GM12878 (cell line): Measurements from ENCODE around the gene CUL9. TPM values are rescaled to one million over a fixed set of nuclear protein-coding genes. Genes with fewer than 3 reads are reported as not detected.

ENCODE experiments used
- ATAC-seq: fragments of 200-7000 bp; cut with Tn5 transposase; 3 replicates; pipeline ENCODE4 v1.9.1; 2020; ENCODE audit warnings: mild to moderate bottlenecking, moderate library complexity
- BruUV-seq: library from RNA; stranded (reverse); fragments of 400-500 nt; replicated peaks from 2 replicates; lab custom pipeline; 2021; lab: Mats Ljungman, UMichigan
- CTCF ChIA-PET: fragments of 300-600 bp; sonication (Branson Sonifier 250); formaldehyde crosslinking; extraction: SDS; loops from one replicate; lab custom pipeline; 2021; ENCODE audit warnings: inconsistent platforms; lab: Yijun Ruan, JAX
- POLR2A ChIA-PET: fragments of 350-600 bp; formaldehyde crosslinking; extraction: SDS; loops from one replicate; lab custom pipeline; 2021; ENCODE audit warnings: inconsistent platforms; lab: Charles Lee
- RAD21 ChIA-PET: fragments of 300-600 bp; sonication (Branson Sonifier 250); formaldehyde crosslinking; loops from one replicate; lab custom pipeline; 2023; ENCODE audit warnings: antibody characterized with exemption; ENCODE audit not compliant: unreplicated experiment; lab: Charles Lee
- SMC1A ChIA-PET: fragments of 300-600 bp; sonication (Branson Sonifier 250); formaldehyde crosslinking; loops from one replicate; lab custom pipeline; 2023; ENCODE audit not compliant: unreplicated experiment, uncharacterized antibody; lab: Charles Lee
- DNase-seq: peaks from one replicate; pipeline ENCODE4 v3.0.0-alpha.2; 2011; ENCODE audit warnings: low read depth, low spot score
- FAIRE-seq: peaks from 3 replicates; lab custom pipeline; 2011; peaks lifted over from hg19 to GRCh38; lab: Jason Lieb, UNC
- H2AFZ ChIP-seq: 2 replicates; pipeline ENCODE4 v1.6.0; 2011; ENCODE audit warnings: low read depth, low read length, control low read depth; ENCODE audit not compliant: control insufficient read depth
- H3K27ac ChIP-seq: 2 replicates; pipeline ENCODE4 v1.5.1; 2011; ENCODE audit warnings: control low read depth; ENCODE audit not compliant: control insufficient read depth, insufficient read depth
- H3K27me3 ChIP-seq, 2 experiments: replicated peaks in 1 of 2; 2 replicates each; pipeline versions ENCODE4 v1.6.0 to v1.6.1; 2011; ENCODE audit warnings: low read length in 1 of 2; ENCODE audit not compliant: control insufficient read depth in 2 of 2, insufficient read depth in 2 of 2
- H3K36me3 ChIP-seq, 2 experiments: 2 replicates each; pipeline ENCODE4 v1.5.1; 2011; ENCODE audit warnings: low read length in 1 of 2; ENCODE audit not compliant: control insufficient read depth in 2 of 2, insufficient read depth in 2 of 2
- H3K4me1 ChIP-seq: 2 replicates; pipeline ENCODE4 v1.6.1; 2011; ENCODE audit warnings: mild to moderate bottlenecking, low read length, moderate library complexity, mixed read lengths; ENCODE audit not compliant: control insufficient read depth, insufficient read depth
- H3K4me2 ChIP-seq: 2 replicates; pipeline ENCODE4 v1.6.0; 2011; ENCODE audit warnings: control low read depth; ENCODE audit not compliant: control insufficient read depth, insufficient read depth
- H3K4me3 ChIP-seq: fragments of 200-600 bp; sonication (generic); 2 replicates; pipeline ENCODE4 v1.5.1; 2016
- H3K79me2 ChIP-seq: 2 replicates; pipeline ENCODE4 v1.6.0; 2011; ENCODE audit warnings: low read length; ENCODE audit not compliant: control insufficient read depth, insufficient read depth
- H3K9ac ChIP-seq: 2 replicates; pipeline ENCODE4 v1.8.0; 2011; ENCODE audit warnings: low read length, control low read depth, mixed read lengths; ENCODE audit not compliant: control insufficient read depth, insufficient read depth
- H3K9me3 ChIP-seq: replicated peaks from 3 replicates; pipeline ENCODE4 v1.5.1; 2011; ENCODE audit warnings: mild to moderate bottlenecking, low read length; ENCODE audit not compliant: control insufficient read depth, insufficient read depth
- H4K20me1 ChIP-seq: 2 replicates; pipeline ENCODE4 v1.6.0; 2011; ENCODE audit not compliant: control insufficient read depth, insufficient read depth
- CREB1 ChIP-seq: IDR thresholded peaks from 2 replicates; pipeline ENCODE4 v1.6.1; 2012; ENCODE audit warnings: low read depth, mild to moderate bottlenecking, inconsistent platforms
- EZH2 ChIP-seq: IDR thresholded peaks from 2 replicates; pipeline ENCODE4 v1.6.1; 2012; ENCODE audit warnings: low read depth, mild to moderate bottlenecking, control low read depth, inconsistent platforms, low read length, borderline replicate concordance; ENCODE audit not compliant: control insufficient read depth
- MLLT1 ChIP-seq: fragments of 450-650 bp; IDR thresholded peaks from 2 replicates; pipeline ENCODE4 v1.6.1; 2016; ENCODE audit warnings: mild to moderate bottlenecking
- NKRF ChIP-seq: fragments of 450-650 bp; conservative IDR thresholded peaks from 2 replicates; pipeline ENCODE4 v1.6.1; 2017; ENCODE audit warnings: mild to moderate bottlenecking, moderate library complexity
- POLR2AphosphoS5 ChIP-seq: IDR thresholded peaks from 2 replicates; pipeline ENCODE4 v1.6.1; 2011; ENCODE audit warnings: mild to moderate bottlenecking, low read length, inconsistent platforms
- RAD51 ChIP-seq: fragments of 450-650 bp; IDR thresholded peaks from 2 replicates; pipeline ENCODE4 v1.6.1; 2016; ENCODE audit warnings: moderate library complexity, mild to moderate bottlenecking, inconsistent platforms
- RELA ChIP-seq: fragments of 450-650 bp; IDR thresholded peaks from 2 replicates; pipeline ENCODE4 v1.8.0; 2014; ENCODE audit warnings: borderline replicate concordance; ENCODE audit not compliant: partially characterized antibody
- SIX5 ChIP-seq: IDR thresholded peaks from 2 replicates; pipeline ENCODE4 v1.6.1; 2011; ENCODE audit warnings: mild to moderate bottlenecking, low read depth, low read length, moderate library complexity; ENCODE audit not compliant: severe bottlenecking
- SPI1 ChIP-seq: IDR thresholded peaks from 2 replicates; pipeline ENCODE4 v1.6.1; 2011; ENCODE audit warnings: low read depth, mild to moderate bottlenecking, low read length, moderate library complexity, borderline replicate concordance; ENCODE audit not compliant: insufficient read depth
- SREBF1 ChIP-seq: IDR thresholded peaks from 2 replicates; pipeline ENCODE4 v1.6.1; 2012; ENCODE audit warnings: mild to moderate bottlenecking, low read length
- ZBTB33 ChIP-seq: fragments of 450-650 bp; IDR thresholded peaks from 2 replicates; pipeline ENCODE4 v1.6.1; 2017; ENCODE audit warnings: mild to moderate bottlenecking
- ZBTB40 ChIP-seq: fragments of 450-650 bp; IDR thresholded peaks from 2 replicates; pipeline ENCODE4 v1.6.1; 2016; ENCODE audit warnings: mild to moderate bottlenecking, moderate library complexity, borderline replicate concordance
- ZNF217 ChIP-seq: fragments of 450-650 bp; IDR thresholded peaks from 2 replicates; pipeline ENCODE4 v1.6.1; 2017; ENCODE audit warnings: antibody characterized with exemption, mild to moderate bottlenecking
- WGBS: methylation state at CpG from one replicate; pipeline ENCODE4 v1.1.6; 2016; ENCODE audit warnings: low lambda C conversion rate; ENCODE audit not compliant: insufficient replicate concordance, insufficient coverage; ENCODE audit errors: missing lambda C conversion rate; 5-methylcytosine and 5-hydroxymethylcytosine counted together
- in situ Hi-C: fragments of 300-500 bp; cut with MboI; formaldehyde crosslinking; loops from 9 replicates; pipeline ENCODE4 v1.14.3; 2018; ENCODE audit warnings: mixed read lengths
- intact Hi-C: fragments of 100-400 bp; cut with micrococcal nuclease; formaldehyde crosslinking; loops from one replicate; pipeline ENCODE4 v1.14.2; 2022; ENCODE audit not compliant: unreplicated experiment
- polyA plus RNA-seq, 11 experiments: library from polyadenylated mRNA; depleted of rRNA in 4 of 11; unstranded in 6 of 11; stranded (reverse) in 5 of 11; fragments of >200 nt; fragmentation: Nextera tagmentation in 4 of 11; fragmentation: Illumina TruSeq in 1 of 11; extraction: Ambion mirVana in 4 of 11; extraction: Trizol in 1 of 11; gene quantifications; 1 replicate in 1 of 11; 2 replicates in 10 of 11; pipeline versions ENCODE4 v1.2.1 to v1.2.3, GENCODE V29; 2011 to 2016; ENCODE audit warnings: inconsistent platforms in 2 of 11, missing spikeins in 2 of 11, low read depth in 1 of 11
- total RNA-seq, 4 experiments: library from RNA; depleted of rRNA in 3 of 4; stranded (reverse); fragments of >200 nt in 3 of 4; fragmentation: Illumina TruSeq in 1 of 4; extraction: Trizol in 1 of 4; gene quantifications; 2 replicates each; pipeline versions ENCODE4 v1.2.1 to v1.2.3, GENCODE V29; 2013 to 2021

The CUL9 gene
- total and polyA plus RNA-seq, 10 of the 15 experiments (the other 5 are each of a cell fraction or from before 2014, with no cell fraction given): 1.2 to 48.3 (median 17.2) TPM

- Histone ChIP-seq H3K36me3 (peaks cover 2 to 5% of the 10 kb centered on the region in 2 experiments; a peak in 3 of 4 replicates), H3K27me3 (no peaks in the 10 kb centered on the region), H3K4me3 (peak overlapping the region; percentile 92), H3K4me2 (peak overlapping the region; percentile 100), H3K9ac (peak overlapping the region; percentile 95), H4K20me1 (peaks cover 6% of the 10 kb centered on the region; the same call in 1 of the 2 replicates), H3K79me2 (peaks cover 40% of the 10 kb centered on the region), H2AFZ (peak overlapping the region; percentile 88), H3K4me1 (peaks cover 17% of the 10 kb centered on the region), H3K27ac (peak overlapping the region; percentile 92), H3K9me3 (no peaks in the 10 kb centered on the region)
- ATAC-seq: no peak
- no peak for DNase-seq
- WGBS: 9% methylated on average over 18 of the region's 18 CpGs
- in situ Hi-C loops (no loop called here), intact Hi-C loops (loop anchor here (2.0 to 10.0 kb wide), 4 partner anchors 77 to 386 kb away; partner anchors contain the start of genes BICRAL, POLR1C and YIPF3)
- TSS peak; percentile 97 for BruUV-seq
- FAIRE-seq: no peak
- SMC1A ChIA-PET: no interaction called here
- CTCF ChIA-PET: interaction anchor here (1.0 to 1.5 kb wide), 4 partner anchors 23 to 336 kb away, joined by 3 to 4 read pairs (median 3); partner anchors contain the start of genes DNPH1 and PPP2R5D
- POLR2A ChIA-PET: interaction anchor here (0.6 to 2.1 kb wide), 6 partner anchors 12 to 1630 kb away, joined by 4 to 10 read pairs (median 6); partner anchors contain the start of gene CUL9
- RAD21 ChIA-PET: interaction anchor here (0.6 kb wide), 1 partner anchor 9 kb away, joined by 4 read pairs; no protein-coding TSS in a partner anchor
- TF ChIP-seq EZH2 (no peak), NKRF (0 out of 2 replicates have a peak, but pooled peaks have one; percentile 21), MLLT1 (peak; percentile 84), SIX5 (no peak), SREBF1 (no peak), SPI1 (no peak), ZNF217 (no peak), ZBTB40 (peak; percentile 29; the same call in 1 of the 2 replicates), RAD51 (no peak), POLR2AphosphoS5 (no peak), ZBTB33 (no peak), RELA (no peak), CREB1 (no peak)
These were observed 11.5 kb upstream of the CUL9 start for GRCh38 chr6:43170417-43170930.
